GM12864 (cell line): ENCODE measurements around the gene ARL8A.
"Not testable (repeated sequence)": the region's sequence is repeated elsewhere in the genome, so short reads cannot be mapped to it uniquely, and the experiment has no call there.

ENCODE experiments used
- DNase-seq: peaks from one replicate; pipeline ENCODE4 v3.0.0-alpha.2; 2011; ENCODE audit warnings: low read depth
- H3K4me3 ChIP-seq: 2 replicates; pipeline ENCODE4 v1.5.1; 2011; ENCODE audit warnings: mild to moderate bottlenecking, low read depth, low read length, control low read depth
- TF ChIP-seq, protein P1 (sequence below): IDR thresholded peaks from 2 replicates; pipeline ENCODE4 v1.5.1; 2011; ENCODE audit warnings: low read depth, mild to moderate bottlenecking, moderate library complexity, low read length, control low read depth, inconsistent platforms; ENCODE audit errors: missing control alignments

ARL8A gene

DNA sequence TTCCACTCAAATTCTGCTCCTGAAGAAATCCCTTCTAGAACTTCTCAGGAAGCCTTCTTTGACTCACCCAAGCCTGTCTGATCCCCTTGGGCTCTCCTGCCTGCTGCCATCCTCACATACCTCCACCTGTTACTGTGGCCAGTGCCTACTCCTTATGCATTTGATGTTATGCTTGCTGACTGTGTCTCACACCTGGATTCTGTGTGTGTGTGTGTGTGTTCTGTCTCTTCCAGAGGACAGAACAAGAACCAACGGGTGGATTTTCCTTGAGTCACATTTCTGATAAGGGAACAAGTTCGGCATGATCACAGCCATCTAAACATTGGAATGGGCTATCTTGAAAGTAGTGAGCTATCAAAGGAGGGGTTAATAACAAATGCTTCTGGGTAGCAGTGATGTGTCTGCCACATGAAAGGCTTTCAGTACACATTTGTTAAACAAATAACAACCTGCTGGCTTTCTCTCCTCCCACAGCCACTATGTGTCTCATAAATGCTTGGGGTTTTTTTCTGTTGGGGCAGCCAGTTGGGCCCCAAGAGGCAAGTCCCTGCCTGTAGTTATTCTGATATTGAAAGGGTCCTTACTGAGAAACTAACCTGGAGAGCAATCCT lies 30.7 kb downstream of the ARL8A start:
- DNase-seq = no peak
- TF ChIP-seq, protein P1, sequence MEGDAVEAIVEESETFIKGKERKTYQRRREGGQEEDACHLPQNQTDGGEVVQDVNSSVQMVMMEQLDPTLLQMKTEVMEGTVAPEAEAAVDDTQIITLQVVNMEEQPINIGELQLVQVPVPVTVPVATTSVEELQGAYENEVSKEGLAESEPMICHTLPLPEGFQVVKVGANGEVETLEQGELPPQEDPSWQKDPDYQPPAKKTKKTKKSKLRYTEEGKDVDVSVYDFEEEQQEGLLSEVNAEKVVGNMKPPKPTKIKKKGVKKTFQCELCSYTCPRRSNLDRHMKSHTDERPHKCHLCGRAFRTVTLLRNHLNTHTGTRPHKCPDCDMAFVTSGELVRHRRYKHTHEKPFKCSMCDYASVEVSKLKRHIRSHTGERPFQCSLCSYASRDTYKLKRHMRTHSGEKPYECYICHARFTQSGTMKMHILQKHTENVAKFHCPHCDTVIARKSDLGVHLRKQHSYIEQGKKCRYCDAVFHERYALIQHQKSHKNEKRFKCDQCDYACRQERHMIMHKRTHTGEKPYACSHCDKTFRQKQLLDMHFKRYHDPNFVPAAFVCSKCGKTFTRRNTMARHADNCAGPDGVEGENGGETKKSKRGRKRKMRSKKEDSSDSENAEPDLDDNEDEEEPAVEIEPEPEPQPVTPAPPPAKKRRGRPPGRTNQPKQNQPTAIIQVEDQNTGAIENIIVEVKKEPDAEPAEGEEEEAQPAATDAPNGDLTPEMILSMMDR = no peak
- no peak overlapping the region for H3K4me3 ChIP-seq

DNA sequence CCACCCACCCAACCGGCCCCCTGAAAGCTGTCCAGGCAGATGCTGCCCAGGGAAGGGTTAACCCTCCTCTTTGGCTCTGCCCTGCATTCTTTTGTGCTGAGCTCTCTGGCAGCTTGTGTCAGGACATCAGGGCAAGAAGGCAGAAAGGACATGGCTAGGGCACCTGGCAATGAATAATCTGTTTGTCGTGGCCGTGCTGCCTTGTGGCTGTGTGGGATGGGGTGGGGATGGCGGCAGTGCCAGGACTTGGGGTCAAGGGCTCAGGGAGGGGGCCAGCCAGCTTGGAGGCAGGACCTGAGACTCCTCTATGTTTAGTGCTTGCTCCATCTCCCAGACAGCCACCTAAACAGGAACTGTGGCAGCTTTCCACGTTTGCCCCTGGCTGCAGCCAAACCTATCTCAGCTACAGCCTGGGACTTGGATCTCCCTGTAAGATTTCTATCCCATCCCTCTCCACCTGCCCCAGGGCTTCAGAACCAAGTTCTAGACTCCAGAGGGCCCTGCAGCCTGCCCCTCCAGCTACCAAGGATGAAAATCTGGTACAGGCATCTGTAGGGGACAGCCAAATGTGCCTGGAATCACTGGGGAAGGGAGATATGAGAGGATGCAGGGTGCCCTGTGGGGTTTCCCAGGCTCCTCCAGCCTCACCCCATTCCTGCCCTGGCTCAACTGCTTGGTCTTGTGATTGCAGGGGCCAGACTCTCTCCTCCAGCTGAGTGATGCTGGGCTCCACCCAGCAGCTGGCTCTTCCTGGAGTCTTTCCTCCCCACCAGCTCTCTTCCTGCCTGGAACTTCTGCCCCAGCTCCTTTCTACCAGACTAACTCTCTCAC lies 31.5 kb downstream of the ARL8A start:
- H3K4me3 ChIP-seq = no peak overlapping the region
- TF ChIP-seq, protein P1 = no peak
- no peak for DNase-seq

DNA sequence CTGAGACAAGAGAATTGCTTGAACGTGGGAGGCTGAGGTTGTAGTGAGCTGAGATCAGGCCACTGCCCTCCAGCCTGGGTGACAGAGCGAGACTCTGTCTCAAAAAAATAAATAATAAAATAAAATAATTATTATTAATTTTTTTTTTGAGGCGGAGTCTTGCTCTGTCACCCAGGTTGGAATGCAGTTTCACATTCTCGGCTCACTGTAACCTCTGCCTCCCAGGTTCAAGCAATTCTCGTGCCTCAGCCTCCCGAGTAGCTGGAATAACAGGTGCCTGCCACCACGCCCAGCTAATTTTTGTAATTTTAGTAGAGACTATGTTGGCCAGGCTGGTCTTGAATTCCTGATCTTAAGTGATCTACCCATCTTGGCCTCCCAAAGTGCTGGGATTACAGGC lies 32.9 kb downstream of the ARL8A start:
- not testable (repeated sequence) for H3K4me3 ChIP-seq, DNase-seq

DNA sequence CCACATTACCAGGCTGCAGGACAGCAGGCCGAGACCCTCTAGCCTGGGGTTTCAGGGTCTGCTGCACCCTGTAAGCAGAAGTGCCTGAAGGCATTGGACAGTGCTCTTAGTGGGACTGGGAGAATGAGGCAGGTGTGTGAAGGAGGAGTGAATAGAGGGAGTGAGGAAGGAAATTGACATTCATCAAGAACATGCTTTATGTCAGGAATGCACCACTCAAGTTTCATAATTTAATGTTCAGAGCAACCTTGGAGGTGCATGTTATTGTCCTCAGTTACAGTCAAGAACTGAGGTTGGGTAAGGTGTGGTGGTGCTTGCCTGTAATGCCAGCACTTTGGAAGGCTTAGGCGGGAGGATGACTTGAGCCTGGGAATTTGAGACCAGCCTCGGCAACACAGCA lies 33.6 kb downstream of the ARL8A start:
- H3K4me3 ChIP-seq = no peak overlapping the region
- TF ChIP-seq, protein P1 = no peak
- no peak for DNase-seq

DNA sequence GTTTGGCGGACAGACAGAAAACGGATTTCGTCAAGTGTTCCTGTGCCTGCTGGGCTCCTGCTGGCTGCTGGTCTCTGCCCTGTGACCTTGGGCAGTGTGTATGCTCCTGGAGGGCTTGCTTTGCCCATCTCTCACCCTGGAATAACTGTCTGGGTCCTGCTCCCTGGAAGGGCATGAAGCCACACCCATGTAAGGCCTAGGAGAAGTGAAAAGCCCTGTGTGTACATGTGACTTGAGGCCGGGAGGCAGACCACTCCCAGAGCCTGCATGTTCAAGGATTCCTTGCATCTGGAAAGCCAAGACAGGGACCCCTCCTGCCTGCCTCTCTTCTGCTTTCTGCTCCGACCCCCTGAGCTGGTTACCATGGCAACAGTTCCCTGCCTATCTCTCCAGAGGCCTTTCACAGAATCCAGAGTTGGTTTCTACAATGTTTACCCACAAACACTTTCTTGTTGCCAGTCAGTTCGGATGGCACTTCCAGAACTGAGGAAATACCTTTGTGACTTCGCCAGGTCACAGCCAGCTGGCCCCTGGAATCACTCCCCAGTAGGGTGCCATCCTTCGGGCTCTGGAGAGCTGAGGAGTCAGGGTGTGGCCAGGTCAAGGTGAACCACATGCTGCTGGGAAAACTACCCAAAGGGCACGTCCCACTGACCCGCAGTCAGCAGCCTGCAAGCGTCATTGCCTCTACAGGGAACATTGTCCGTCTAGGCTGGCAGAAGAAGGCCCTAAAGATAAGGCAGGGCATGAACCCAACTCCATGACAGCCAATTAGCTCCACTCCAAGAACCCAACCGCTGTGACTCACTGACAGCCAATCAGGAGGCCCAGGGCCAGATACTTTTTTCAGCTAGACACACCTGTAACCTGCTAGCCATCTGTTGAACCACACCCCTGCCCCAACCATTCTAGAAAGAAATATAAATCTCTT lies 36.5 kb downstream of the ARL8A start:
- TF ChIP-seq, protein P1 = no peak
- no peak for DNase-seq
- H3K4me3 ChIP-seq = no peak overlapping the region

DNA sequence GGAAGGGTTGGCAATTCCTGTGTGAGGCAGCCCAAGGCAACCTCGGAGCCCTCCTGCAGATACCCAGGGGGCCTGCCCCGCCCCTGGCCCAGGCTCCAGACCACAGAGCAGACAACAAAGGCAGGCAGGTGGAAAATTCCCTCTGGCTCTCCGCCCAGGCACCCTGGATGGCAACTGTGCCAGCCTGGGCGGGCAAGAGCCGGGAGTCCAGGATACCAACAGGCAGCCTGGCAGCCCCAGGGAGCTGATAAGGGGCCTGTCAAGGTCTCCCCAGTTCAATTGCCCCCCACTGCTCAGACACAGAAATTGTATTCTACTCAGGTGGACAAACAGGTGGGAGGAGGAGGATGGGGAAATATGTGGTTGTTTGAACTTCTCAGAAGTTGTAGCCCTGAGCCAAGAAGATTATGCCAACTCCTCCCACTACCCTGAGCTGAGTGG lies 37.2 kb downstream of the ARL8A start:
- TF ChIP-seq, protein P1 = no peak
- no peak for DNase-seq
- no peak overlapping the region for H3K4me3 ChIP-seq
